ENCODE measurements around the gene SERAC1. TPM values are rescaled to one million over a fixed set of nuclear protein-coding genes. Genes with fewer than 3 reads are reported as not detected.
"Not testable (repeated sequence)": the region's sequence is repeated elsewhere in the genome, so short reads cannot be mapped to it uniquely, and the experiment has no call there.

Gene SERAC1
- total RNA-seq, 1 donor from 2014 or later: 20.9 TPM

DNA sequence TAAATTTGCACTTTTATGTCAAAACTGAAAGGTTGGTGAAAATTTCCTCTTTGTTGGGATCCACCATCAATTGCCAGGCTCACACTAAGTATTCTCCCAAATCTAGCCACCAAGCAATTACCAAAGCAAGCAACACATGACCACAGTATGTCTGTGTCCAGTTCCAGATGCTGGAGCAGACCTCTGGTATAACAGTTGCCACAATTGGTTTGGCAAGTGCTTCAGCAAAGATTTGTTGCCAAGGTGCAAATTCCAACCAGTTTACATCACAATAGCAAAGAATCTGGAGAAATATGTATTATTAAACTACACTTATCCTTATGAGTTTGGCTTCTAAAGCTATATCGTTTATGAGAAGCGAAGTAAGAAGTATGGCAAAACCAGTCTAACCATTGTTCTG, 6.5 kb upstream of the SERAC1 start:
- DNase-seq (ENCODE audit: low read depth): peak; percentile 68

DNA sequence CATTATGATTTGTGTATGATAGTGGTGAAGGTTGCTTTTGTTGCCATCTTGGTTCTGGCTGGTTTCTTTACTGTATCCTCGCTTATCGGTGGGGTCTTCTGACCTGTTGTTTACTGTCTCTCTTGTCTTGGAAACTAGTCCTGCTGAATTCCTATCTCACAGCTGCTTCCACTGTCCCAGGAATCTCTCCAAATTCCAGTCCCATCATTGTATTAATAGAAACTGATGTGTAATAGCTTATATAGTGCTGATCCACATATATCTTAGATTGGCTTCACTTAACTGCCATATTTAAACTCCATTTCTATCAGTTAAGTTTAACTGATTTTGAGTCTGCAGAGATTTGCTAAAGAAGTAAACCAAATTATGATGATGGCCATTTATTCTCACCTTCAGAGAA, 6.0 kb upstream of the SERAC1 start:
- DNase-seq (ENCODE audit: low read depth): no peak

DNA sequence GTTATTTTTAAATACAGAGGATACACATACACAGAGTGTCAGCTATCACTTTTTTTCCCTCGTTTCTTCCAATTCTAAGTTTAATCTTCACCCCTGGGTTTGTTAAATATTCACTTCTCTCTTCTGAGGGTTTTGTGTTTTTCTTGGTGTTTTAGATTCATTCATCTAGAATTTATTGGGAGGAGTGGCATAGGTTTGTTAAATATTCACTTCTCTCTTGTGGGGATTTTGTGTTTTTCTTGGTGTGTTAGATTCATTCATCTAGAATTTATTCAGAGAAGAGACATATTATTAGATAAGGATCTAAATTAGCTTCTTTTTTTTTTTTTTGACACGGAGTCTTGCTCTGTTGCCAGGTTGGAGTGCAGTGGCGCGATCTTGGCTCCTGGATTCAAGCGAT, 3.9 kb upstream of the SERAC1 start:
- peak; percentile 86 for DNase-seq (ENCODE audit: low read depth)

DNA sequence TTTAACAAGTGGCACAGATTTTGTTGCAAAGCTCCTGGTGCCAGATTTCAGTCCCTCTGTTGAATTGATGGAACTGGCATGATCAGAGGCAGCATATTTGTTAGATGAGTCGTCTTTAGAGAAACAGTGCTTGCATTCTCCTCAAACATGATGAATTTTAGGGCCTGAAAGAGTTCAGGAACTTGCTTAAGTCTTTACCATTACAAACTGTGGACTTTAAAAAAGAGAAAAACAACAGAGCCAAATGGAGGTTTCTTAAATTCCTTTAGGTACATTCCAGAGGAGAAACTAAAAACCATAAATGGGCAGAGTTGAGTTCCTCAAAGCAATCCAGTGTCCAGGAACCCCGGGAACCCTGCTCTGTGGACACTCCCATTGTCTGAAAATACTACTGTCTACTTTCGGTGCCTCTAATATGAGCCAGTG, 2.6 kb upstream of the SERAC1 start:
- DNase-seq (ENCODE audit: low read depth): peak; percentile 96

DNA sequence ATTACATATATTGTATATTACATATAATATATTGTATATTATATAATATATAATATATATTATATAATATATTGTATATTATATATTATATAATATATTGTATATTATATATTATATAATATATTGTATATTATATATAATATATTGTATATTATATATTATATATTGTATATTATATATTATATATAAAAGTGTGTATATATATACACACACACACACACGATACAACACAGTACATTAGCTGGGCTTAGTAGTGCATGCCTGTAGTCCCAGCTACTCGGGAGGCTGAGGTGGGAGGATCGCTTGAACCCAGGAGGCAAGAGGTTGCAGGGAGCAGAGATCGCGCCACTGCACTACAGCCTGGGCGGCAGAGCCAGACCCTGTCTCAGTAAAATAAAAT, 1.6 kb upstream of the SERAC1 start:
- not testable (repeated sequence) for DNase-seq (ENCODE audit: low read depth)

DNA sequence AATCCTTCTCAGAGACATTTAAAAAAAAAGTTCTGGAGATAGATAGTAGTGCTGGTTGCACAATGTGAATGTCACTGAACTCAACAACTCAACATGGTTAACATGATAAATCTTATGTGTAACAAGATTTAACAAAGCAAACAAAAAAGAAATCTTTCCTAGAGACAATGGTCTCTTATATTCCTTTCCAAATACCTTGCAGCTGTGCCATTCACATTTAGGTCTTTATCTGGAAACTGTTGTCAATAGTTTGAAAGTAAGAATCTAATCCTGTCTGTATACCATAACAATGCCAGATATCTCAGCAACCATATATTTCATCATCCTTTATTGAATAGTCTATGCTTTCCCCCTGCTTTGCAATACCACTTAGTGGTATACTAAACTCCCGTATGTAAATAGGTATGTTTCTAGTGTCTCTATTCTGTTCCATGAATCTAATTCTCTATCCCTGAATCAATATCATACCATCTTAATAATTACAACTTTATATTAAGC, 2.1 kb downstream of the SERAC1 start:
- DNase-seq (ENCODE audit: low read depth): no peak

DNA sequence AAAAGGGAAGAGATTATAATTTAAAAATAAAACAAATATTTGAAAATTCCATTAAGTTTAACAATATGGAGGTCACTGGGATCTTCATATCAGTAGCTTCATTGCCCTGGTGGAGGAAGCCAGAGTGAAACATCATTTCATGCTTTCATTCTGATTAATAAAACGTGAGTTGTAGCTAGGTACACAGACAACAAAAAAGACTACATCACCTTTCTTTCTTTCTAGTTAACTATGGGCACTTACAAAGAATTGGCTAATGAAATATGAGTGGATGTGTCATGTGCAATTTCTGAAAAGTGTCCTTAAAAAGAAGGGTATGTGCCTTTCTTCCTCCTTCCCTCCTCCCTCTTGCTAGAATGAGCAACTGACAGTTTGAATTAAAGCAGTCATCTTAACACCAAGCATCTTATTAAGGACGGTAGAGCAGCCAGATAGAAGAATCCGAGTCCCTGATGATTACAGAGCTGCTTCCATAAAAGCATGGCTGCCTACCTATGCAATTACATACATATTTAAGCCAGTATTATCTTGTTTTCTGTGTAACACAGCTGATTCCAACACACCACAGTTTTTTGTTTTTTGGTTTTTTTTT, 3.4 kb downstream of the SERAC1 start:
- no peak for DNase-seq (ENCODE audit: low read depth)

DNA sequence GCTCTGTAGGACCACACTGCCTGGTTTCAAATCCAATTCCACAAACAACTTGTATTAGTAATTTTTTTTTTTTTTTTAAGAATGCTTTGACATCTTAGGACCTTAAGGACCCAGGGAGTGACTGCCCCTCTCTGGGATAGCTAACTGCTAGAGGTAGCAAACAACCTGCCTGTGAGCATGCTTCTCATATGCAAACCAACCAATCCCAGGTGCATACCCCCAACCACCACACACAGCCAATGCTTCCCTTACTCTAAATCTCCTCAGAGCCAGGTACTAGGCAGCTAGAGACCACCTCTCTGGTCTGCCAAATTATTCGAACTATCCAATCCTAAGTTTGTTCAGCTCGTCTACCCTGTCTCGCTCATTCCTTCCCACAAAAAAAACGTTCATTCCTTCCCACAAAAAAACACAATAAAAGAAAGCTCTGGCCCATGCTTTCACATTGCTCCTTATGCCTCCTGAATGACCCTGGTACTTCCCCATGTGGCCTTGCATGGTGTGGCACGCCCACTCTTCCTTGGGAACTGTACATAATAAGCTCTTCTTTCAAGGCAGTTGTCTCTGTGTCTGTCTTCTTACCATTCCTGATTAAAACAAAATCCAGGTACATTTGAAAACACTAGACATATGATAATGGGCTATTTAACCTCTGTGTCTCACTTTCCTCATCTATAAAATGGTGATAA, 6.4 kb downstream of the SERAC1 start:
- no peak for DNase-seq (ENCODE audit: low read depth)

DNA sequence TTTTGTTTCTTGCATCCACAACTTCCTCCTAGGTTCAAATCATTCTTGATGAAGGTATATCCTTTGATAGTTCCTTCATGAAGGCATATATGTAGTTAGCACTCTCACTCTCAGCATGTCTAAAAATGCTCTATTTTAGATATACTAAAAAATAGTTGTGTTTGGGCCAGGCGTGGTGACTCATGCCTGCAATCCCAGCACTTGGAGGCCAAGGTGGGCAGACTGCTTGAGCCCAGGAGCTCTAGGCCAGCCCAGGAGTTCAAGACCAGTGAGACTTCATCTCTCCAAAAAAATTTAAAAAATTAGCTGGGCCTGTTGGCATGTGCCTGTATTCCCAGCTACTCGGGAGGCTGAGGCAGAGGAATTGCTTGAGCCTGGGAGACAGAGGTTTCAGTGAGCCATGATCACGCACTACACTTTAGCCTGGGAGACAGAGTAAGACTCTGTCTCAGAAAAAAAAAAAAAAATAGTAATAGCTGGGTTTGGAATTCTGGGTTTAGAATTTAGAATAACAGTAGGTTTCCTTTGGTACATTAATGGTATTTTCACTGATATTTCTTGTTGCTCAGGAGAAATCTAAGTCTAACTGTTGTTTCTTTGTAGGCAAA, 7.0 kb downstream of the SERAC1 start:
- no peak for DNase-seq (ENCODE audit: low read depth)

DNA sequence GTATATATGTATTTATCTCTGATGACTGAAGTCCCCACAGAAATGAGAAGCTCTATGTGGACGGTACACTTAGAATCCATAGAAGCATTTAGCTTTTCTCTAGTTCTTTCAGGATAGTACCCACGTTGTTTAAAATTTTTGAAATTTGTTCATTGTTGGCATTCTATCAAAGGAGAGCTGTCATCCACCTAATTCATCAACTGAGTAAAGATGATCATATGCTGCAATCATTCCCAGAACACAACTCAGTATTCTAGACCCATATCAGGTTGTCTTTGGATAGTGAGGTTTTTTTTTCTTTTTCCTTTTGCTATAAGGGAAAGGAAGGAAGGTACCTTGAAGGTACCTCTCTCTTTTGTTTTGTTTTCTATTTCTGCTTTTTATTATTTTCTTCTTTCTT, 9.3 kb downstream of the SERAC1 start:
- DNase-seq (ENCODE audit: low read depth): no peak

DNA sequence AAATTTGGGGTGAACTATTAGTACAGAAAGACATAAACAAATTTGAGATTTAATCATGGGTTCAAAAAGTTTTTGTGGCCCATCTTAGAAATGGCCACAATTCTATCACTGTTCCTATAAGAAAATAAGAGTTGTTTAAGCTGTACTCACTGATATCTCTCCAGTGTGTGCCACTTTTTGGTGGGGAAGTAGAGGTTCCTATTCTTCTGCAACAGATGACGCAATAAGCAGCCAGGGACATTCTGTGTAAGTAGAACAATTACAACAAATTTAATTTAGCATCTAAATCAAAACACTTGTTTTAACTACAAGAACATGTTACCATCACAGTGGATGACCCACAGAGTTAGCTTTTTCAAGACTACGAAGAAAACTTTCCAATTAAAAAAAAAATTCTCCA, 9.9 kb downstream of the SERAC1 start:
- no peak for DNase-seq (ENCODE audit: low read depth)

DNA sequence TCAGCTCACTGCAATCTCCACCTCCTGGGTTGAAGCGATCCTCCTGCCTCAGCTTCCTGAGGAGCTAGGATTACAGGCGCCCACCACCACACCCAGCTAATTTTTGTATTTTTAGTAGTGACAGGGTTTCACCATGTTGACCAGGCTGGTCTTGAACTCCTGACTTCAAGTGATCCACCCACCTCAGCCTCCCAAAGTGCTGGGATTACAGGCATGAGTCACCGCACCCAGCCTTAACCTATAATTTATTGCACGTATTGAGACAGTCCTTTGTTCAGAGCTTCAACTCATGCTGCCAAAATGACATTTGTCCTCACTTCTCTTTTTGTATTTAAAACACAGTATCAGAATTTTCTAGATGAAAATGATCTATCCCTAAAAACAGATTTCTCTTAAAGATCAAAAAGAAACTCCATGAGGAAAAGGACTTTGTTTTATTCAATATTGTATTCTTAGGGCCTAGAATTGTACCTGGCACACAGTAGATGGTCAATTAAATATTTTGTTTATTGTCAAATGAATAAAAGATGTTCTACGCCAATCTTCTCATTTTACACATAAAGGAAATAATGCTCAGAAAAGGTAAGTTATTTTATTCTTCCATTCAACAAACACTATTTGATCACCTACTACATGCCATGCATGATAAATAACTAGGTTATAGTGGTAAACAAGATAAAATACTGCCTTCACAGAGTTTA, 10.8 kb downstream of the SERAC1 start:
- DNase-seq (ENCODE audit: low read depth): no peak

DNA sequence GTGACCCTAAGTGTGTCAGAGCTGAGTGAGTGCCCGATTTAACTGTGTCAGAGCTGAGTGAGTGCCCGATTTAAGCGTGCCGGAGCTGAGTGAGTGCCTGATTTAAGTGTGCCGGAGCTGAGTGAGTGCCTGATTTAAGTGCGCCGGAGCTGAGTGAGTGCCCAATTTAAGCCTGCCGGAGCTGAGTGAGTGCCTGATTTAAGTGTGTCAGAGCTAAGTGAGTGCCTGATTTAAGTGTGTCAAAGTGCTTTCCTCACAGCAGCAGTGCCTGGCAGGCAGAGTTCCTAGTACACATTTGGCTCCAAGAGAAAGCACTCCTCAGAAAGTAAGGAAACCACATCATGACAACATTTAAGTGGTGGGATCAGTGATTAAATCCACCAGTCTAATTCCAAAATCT, 13.2 kb downstream of the SERAC1 start:
- DNase-seq (ENCODE audit: low read depth): no peak

DNA sequence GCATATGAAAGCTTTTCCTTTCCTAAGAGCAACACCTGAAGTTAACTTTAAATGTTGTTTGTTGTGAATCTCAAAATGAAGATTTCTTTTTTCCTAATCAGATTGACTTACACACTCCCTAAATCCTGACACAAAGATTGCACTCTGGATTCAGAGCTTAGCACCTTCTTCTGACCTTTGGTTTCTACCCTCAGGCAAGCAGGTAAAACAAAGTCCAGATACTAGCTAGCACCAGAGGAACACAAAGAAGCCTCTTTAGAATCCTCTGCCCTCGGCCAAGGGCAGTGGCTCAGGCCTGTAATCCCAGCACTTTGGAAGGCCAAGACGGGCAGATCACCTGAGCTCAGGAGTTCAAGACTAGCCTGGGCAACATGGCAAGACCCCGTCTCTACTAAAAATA, 14.5 kb downstream of the SERAC1 start:
- DNase-seq (ENCODE audit: low read depth): no peak

DNA sequence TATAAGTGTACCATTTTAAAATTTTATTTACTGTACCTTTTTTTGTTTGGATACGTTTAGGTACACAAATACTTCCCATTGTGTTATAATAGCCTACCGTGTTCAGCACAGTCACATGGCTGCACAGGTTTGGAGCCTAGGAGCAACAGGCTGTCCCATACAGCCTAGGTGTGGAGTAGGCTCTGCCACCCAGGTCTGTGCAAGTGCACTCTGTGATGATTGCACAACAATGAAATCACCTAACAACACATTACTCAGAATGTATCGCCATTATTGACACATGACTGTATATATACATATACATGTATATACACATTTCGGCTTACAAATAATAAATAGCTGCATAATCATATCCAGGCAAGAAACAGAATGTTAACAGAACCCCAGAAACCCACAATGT, 15.4 kb downstream of the SERAC1 start:
- DNase-seq (ENCODE audit: low read depth): no peak

DNA sequence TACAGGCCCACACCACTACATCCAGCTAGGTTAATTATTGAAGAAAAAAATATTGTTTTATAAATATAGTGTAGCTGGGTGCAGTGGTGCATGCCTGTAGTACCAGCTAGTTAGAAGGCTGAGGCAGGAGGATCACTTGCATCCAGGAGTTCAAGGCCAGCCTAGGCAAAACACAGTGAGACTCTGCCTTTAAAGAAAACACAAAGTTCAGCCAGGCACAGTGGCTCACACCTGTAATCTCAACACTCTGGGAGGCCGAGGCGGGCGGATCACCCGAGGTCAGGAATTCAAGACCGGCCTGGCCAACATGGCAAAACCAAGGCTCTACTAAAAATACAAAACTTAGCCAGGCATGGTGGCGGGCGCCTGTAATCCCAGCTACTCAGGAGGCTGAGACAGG, 16.0 kb downstream of the SERAC1 start:
- DNase-seq (ENCODE audit: low read depth): not testable (repeated sequence)

DNA sequence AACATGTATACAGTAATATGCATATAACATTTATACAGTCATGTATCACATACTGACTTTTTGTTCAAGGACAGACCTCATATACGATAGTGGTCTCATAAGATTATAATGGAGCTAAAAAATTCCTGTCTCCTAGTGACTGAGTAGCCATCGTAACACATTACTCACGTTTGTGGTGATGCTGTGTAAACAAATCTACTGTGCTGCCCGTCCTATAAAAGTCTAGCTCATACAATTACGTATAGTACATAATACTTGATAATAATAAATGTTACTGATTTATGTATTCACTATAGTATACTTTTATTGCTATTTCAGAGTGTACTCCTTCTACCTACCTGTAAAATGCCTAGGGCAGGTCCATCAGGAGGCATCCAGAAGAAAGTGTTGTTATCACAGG, 17.4 kb downstream of the SERAC1 start:
- no peak for DNase-seq (ENCODE audit: low read depth)

DNA sequence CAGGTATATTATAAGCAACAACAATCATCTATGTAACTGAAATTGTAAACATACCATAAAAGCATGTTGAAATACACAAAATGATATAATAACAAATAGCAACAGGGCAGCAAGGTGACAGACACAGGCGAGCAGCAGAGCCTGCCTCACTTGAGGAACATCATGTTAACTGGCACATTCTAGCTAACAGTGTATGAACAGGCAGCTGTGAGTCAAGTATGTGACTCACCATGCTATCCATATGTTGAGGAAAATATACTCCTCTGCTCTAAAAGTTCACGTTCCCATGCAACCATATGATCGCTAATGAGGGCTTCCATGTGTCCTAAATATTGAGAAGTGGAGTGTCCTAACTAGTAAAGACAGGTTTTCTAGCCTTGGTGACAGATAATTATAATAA, 18.4 kb downstream of the SERAC1 start:
- DNase-seq (ENCODE audit: low read depth): peak; percentile 27

DNA sequence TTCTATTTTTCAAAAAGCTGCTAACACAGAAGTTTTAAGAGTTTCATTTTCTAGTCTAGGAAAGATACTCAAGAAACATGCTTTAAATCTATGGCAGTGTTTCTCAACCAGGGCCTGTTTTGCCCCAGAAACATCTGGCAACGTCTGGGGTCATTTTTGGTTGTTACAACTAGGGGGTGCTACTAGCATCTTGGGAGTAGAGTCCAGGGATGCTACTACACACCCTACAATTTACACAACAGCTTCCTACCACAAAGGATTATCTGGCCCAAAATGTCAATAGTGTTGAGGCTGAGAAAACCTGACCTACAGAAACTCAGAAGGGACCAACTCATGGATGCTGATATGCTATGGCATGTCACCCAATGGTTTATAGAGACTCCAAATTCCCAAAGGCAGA, 24.4 kb downstream of the SERAC1 start:
- peak; percentile 27 for DNase-seq (ENCODE audit: low read depth)

DNA sequence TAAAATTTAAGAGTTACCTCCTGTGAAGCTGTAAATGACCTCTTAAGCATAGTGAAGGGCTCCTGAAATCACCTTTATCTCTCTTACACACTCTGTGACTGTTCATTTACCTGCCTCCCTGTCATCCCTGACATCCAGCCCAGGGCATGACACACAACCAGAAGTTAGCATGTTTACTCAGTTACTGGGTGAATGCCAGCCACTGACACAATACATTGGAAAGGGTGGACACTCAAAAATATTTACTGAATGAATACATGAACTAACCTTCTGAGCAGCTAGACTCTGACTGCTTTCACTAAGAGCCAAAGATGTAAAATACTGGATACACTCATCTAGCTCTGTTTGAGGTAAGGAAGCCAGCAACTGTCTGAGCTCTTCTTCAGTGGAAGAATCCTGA, 25.3 kb downstream of the SERAC1 start:
- peak; percentile 68 for DNase-seq (ENCODE audit: low read depth)

DNA sequence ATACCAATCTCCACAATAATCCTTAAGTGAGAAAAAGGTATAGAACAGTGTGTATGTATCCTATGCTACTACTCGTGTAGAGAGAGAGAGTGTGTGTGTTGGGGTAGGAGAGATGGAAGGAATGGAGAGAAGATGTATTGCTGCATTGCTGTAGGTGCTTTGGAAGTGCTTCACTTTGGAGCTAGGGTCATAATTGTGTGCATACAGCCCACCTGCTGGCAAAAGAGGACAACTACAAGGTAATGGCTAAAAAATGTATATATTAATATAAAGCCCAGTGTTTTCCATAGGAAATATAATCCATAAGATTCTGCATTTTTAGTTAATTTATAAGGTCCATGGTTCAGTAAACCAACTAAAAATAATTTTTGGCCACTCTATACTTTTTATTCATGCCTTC, 36.1 kb downstream of the SERAC1 start:
- peak; percentile 13 for DNase-seq (ENCODE audit: low read depth)

DNA sequence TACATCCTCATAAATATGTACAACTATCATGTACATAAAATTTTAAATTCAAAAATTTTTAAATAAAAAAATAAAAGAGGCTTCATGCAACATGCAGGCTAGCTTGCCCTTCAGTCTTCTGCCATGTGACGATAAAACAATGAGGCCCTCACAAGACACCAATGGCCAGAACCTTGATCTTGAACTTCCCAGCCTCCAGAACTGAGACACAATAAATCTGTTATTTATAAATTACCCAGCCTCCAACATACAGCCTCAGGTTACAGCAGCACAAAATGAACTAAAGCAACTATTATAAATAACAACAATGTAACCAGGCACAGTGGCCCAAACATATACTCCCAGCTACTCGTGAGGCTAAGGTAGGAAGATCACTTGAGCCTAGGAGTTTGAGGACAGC, 42.8 kb downstream of the SERAC1 start:
- DNase-seq (ENCODE audit: low read depth): no peak

DNA sequence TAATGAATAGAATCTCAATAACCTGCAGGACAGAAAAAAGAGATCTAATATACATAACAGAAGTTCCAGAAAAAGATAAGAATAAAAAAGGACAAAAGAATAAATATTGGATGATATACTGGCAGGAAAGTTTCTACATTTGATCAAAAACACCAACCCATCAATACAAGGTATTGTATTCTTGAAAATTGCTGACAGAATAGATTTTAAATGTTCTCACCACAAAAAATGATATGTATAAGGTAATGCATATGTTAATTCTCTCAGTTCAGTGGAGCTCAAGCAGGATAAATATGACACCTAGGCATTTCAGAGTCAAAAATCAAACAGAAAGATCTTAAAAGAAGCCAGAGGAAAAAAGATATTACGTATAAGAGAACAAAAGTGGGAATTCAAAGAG, 43.8 kb downstream of the SERAC1 start:
- no peak for DNase-seq (ENCODE audit: low read depth)

All from renal cortical epithelial cell (primary cell).